Large intestine (tissue), 3 donors: ENCODE data around the gene UTP3. TPM values are rescaled to one million over a fixed set of nuclear protein-coding genes. Genes with fewer than 3 reads are reported as not detected.
"Not testable (repeated sequence)": the region's sequence is repeated elsewhere in the genome, so short reads cannot be mapped to it uniquely, and the experiment has no call there.

Experiments used
- DNase-seq, 2 donors: peaks; one replicate each; pipeline versions ENCODE4 v3.0.0 to v3.0.0-alpha.2; 2013
- H3K27ac ChIP-seq: one replicate; pipeline ENCODE4 v1.5.1; 2013; ENCODE audit warnings: low read length
- H3K27me3 ChIP-seq: 2 replicates; pipeline ENCODE4 v1.6.1; 2013; ENCODE audit warnings: low read length; ENCODE audit not compliant: control insufficient read depth, insufficient read depth
- H3K36me3 ChIP-seq: 2 replicates; pipeline ENCODE4 v1.6.1; 2013; ENCODE audit warnings: low read length; ENCODE audit not compliant: control insufficient read depth, insufficient read depth
- H3K4me1 ChIP-seq: one replicate; pipeline ENCODE4 v1.6.1; 2013; ENCODE audit warnings: low read length; ENCODE audit not compliant: control insufficient read depth, insufficient read depth
- H3K4me3 ChIP-seq: one replicate; pipeline ENCODE4 v1.5.1; 2013; ENCODE audit warnings: low read length
- H3K9me3 ChIP-seq: one replicate; pipeline ENCODE4 v1.6.1; 2013; ENCODE audit warnings: mild to moderate bottlenecking, low read depth, low read length, moderate library complexity; ENCODE audit not compliant: control insufficient read depth
- WGBS: methylation state at CpG from one replicate; pipeline ENCODE4 v1.1.5; 2013; ENCODE audit warnings: low lambda C conversion rate; ENCODE audit not compliant: insufficient coverage; 5-methylcytosine and 5-hydroxymethylcytosine counted together
- polyA plus RNA-seq: library from polyadenylated mRNA; unstranded; fragments of 120-200 nt; gene quantifications from one replicate; pipeline ENCODE4 v1.2.1, GENCODE V29; 2013

The UTP3 gene
- polyA plus RNA-seq, 1 donor: 34.4 TPM

GRCh38 chr4:70681704-70682103 lies 6.6 kb upstream of the UTP3 start:
- no peaks in the 10 kb centered on the region for H3K4me1 ChIP-seq
- no peaks in the 10 kb centered on the region for H3K9me3 ChIP-seq
- H3K36me3 ChIP-seq: no peaks in the 10 kb centered on the region
- no peak for DNase-seq
- no peak overlapping the region for H3K27ac ChIP-seq
- no peak overlapping the region for H3K4me3 ChIP-seq
- no peaks in the 10 kb centered on the region for H3K27me3 ChIP-seq

DNA sequence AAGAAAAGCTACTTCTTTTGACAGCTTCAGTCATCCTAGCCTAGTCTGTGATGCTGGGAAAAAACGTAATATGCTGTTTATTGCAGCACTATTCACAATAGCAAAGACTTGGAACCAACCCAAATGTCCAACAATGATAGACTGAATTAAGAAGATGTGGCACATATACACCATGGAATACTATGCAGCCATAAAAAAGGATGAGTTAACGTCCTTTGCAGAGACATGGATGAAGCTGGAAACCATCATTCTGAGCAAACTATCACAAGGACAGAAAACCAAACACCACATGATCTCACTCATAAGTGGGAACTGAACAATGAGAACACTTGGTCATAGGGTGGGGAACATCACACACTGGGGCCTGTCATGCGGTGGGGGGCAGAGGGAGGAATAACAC lies 6.2 kb upstream of the UTP3 start:
- H3K4me3 ChIP-seq: not testable (repeated sequence)
- WGBS: 100% methylated on average over 1 of the region's 3 CpGs

GRCh38 chr4:70687392-70687791 lies 940 bp upstream of the UTP3 start:
- no peaks in the 10 kb centered on the region for H3K9me3 ChIP-seq
- no peaks in the 10 kb centered on the region for H3K27me3 ChIP-seq
- WGBS: 90% methylated on average over 2 of the region's 13 CpGs
- peaks cover 16% of the 10 kb centered on the region for H3K4me1 ChIP-seq
- peaks cover 7% of the 10 kb centered on the region for H3K36me3 ChIP-seq
- peak overlapping the region; percentile 88 for H3K4me3 ChIP-seq
- H3K27ac ChIP-seq: peak overlapping the region; percentile 92
- no peak for DNase-seq

More for the DNA sequence above, 6.2 kb upstream of the UTP3 start:
- H3K9me3 ChIP-seq, H3K27me3 ChIP-seq, H3K36me3 ChIP-seq, H3K27ac ChIP-seq, H3K4me1 ChIP-seq, DNase-seq: not testable (repeated sequence)

DNA sequence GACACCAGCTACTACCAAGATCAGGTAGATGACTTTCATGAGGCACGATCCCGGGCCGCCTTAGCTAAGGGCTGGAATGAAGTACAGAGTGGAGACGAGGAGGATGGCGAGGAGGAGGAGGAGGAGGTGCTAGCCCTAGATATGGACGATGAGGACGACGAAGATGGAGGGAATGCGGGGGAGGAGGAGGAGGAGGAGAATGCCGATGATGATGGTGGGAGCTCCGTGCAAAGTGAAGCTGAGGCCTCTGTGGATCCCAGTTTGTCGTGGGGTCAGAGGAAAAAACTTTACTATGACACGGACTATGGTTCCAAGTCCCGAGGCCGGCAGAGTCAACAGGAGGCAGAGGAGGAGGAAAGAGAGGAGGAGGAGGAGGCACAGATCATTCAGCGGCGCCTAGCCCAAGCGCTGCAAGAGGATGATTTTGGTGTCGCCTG lies 481 bp downstream of the UTP3 start:
- WGBS: no CpG with 5 or more reads among the region's 19 CpGs
- DNase-seq: no peak

GRCh38 chr4:70691661-70692060 lies 3.3 kb downstream of the UTP3 start:
- peaks cover 16% of the 10 kb centered on the region for H3K4me1 ChIP-seq
- no peaks in the 10 kb centered on the region for H3K27me3 ChIP-seq
- 82% methylated on average over 1 of the region's 1 CpG for WGBS
- no peak for DNase-seq
- no peaks in the 10 kb centered on the region for H3K9me3 ChIP-seq
- H3K27ac ChIP-seq: no peak overlapping the region
- H3K4me3 ChIP-seq: no peak overlapping the region
- H3K36me3 ChIP-seq: peaks cover 12% of the 10 kb centered on the region

More for the DNA sequence above, 481 bp downstream of the UTP3 start:
- H3K27ac ChIP-seq: peak overlapping the region; percentile 92
- peaks cover 12% of the 10 kb centered on the region for H3K36me3 ChIP-seq
- H3K27me3 ChIP-seq: no peaks in the 10 kb centered on the region
- peak overlapping the region; percentile 88 for H3K4me3 ChIP-seq
- H3K9me3 ChIP-seq: no peaks in the 10 kb centered on the region
- H3K4me1 ChIP-seq: peaks cover 16% of the 10 kb centered on the region

DNA sequence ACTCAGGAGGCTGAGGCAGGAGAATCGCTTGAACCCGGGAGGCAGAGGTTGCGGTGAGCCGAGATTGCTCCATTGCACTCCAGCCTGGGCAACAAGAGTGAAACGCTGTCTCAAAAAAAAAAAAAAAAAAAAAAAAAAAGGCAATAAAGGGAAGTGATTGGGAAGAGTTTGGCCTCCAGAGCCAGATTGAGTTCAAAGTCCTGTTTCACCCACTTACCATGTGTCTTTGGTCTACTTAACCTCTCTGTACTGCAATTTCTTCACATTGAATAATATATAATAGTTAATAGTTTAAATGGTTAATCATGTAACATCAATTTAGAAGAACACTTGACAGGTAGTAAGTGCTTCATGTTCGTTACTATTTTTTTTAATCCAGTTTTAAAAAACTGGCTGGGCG lies 6.3 kb downstream of the UTP3 start:
- H3K27ac ChIP-seq: not testable (repeated sequence)
- 40% methylated on average over 1 of the region's 7 CpGs for WGBS
- peak; percentile 51 to 72 for DNase-seq

DNA sequence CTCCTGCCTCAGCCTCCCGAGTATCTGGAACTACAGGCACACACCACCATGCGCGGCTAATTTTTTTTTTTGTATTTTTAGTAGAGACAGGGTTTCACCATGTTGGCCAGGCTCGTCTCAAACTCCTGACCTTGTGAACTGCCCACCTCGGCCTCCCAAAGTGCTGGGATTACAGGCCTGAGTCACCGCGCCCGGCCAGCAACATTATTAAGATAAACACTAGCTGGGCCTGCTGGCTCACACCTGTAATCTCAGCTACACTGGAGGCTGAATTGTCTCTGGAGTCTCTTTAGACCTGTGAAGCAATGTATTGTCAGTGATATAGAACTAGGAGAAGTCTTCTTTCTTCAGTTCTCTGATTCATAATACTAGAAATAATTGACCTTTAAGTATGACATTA lies 10.1 kb downstream of the UTP3 start:
- H3K27ac ChIP-seq: not testable (repeated sequence)
- WGBS: no CpG with 5 or more reads among the region's 8 CpGs

More for the DNA sequence above, 6.3 kb downstream of the UTP3 start:
- H3K27me3 ChIP-seq, H3K9me3 ChIP-seq, H3K4me3 ChIP-seq: not testable (repeated sequence)
- Histone ChIP-seq H3K36me3 (peaks cover 12% of the 10 kb centered on the region), H3K4me1 (peaks cover 14% of the 10 kb centered on the region)

GRCh38 chr4:70700712-70701111 lies 12.4 kb downstream of the UTP3 start:
- Histone ChIP-seq H3K27ac (no peak overlapping the region), H3K4me3 (no peak overlapping the region), H3K9me3 (no peaks in the 10 kb centered on the region), H3K27me3 (no peaks in the 10 kb centered on the region), H3K36me3 (no peaks in the 10 kb centered on the region), H3K4me1 (no peaks in the 10 kb centered on the region)
- WGBS: no CpG with 5 or more reads among the region's 5 CpGs
- no peak for DNase-seq

More for the DNA sequence above, 10.1 kb downstream of the UTP3 start:
- not testable (repeated sequence) for H3K36me3 ChIP-seq, H3K9me3 ChIP-seq, H3K4me1 ChIP-seq, H3K27me3 ChIP-seq, H3K4me3 ChIP-seq
- peak in 1 of 2 donors; percentile 10 for DNase-seq

GRCh38 chr4:70701271-70701670 lies 12.9 kb downstream of the UTP3 start:
- Histone ChIP-seq H3K9me3 (no peaks in the 10 kb centered on the region), H3K4me1 (peaks cover 2% of the 10 kb centered on the region), H3K27me3 (no peaks in the 10 kb centered on the region), H3K36me3 (no peaks in the 10 kb centered on the region), H3K27ac (no peak overlapping the region), H3K4me3 (no peak overlapping the region)
- WGBS: no CpG with 5 or more reads among the region's 1 CpG
- DNase-seq: no peak

DNA sequence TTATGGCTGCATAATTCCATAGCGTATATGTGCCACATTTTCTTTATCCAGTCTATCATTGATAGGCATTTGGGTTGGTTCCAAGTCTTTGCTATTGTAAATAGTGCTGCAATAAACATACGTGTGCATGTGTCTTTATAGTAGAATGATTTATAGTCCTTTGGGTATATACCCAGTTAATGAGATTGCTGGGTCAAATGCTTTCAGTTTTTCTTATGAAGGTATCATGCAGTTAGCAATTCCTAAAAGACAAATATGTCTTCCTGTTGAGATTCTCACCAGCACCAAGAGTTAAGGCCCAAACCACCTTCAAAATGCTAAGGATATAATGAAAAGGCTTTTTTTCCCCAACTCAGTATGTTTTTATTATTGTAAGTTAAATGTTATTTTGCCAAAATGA lies 14.3 kb downstream of the UTP3 start:
- H3K4me1 ChIP-seq: peaks cover 11% of the 10 kb centered on the region
- H3K4me3 ChIP-seq, H3K27me3 ChIP-seq, DNase-seq, H3K27ac ChIP-seq, H3K9me3 ChIP-seq, H3K36me3 ChIP-seq: not testable (repeated sequence)
- no CpG with 5 or more reads among the region's 2 CpGs for WGBS

- H3K27ac ChIP-seq: peak overlapping the region; percentile 93
- no peaks in the 10 kb centered on the region for H3K36me3 ChIP-seq
- whole genome bisulfite sequencing: no CpG with 5 or more reads among the region's 11 CpGs
- peaks cover 11% of the 10 kb centered on the region for H3K4me1 ChIP-seq
- no peaks in the 10 kb centered on the region for H3K27me3 ChIP-seq
- DNase-seq: no peak
- peak overlapping the region; percentile 70 for H3K4me3 ChIP-seq
- no peaks in the 10 kb centered on the region for H3K9me3 ChIP-seq
Observed at GRCh38 chr4:70703619-70704214, 15.4 kb downstream of the UTP3 start.
